Endodermal cell (in vitro differentiated cells): ENCODE results near the gene LCP2. TPM values are rescaled to one million over a fixed set of nuclear protein-coding genes. Genes with fewer than 3 reads are reported as not detected.

ENCODE experiments used
- DNase-seq: peaks from one replicate; pipeline ENCODE4 v3.0.0-alpha.2; 2017
- H3K27ac ChIP-seq: 2 replicates; pipeline ENCODE4 v1.5.1; 2013; ENCODE audit warnings: mild to moderate bottlenecking, low read depth, low read length, moderate library complexity
- H3K27me3 ChIP-seq: 2 replicates; pipeline ENCODE4 v1.6.1; 2013; ENCODE audit warnings: mild to moderate bottlenecking, low read length, moderate library complexity; ENCODE audit not compliant: insufficient read depth, control insufficient read depth, poor library complexity, severe bottlenecking
- H3K36me3 ChIP-seq: 2 replicates; pipeline ENCODE4 v1.7.0; 2013; ENCODE audit warnings: mild to moderate bottlenecking, low read length, moderate library complexity; ENCODE audit not compliant: control insufficient read depth, insufficient read depth
- H3K4me1 ChIP-seq: one replicate; pipeline ENCODE4 v1.7.0; 2013; ENCODE audit warnings: low read length; ENCODE audit not compliant: control insufficient read depth, insufficient read depth
- H3K4me3 ChIP-seq: 2 replicates; pipeline ENCODE4 v1.5.1; 2013; ENCODE audit warnings: mild to moderate bottlenecking, low read length, moderate library complexity
- H3K9ac ChIP-seq: 2 replicates; pipeline ENCODE4 v1.6.1; 2013; ENCODE audit warnings: mild to moderate bottlenecking, low read length, moderate library complexity; ENCODE audit not compliant: poor library complexity, severe bottlenecking; ENCODE audit errors: extremely low read depth
- H3K9me3 ChIP-seq: 2 replicates; pipeline ENCODE4 v1.6.1; 2013; ENCODE audit warnings: mild to moderate bottlenecking, low read length, moderate library complexity; ENCODE audit not compliant: control insufficient read depth
- H3K27ac Mint-ChIP-seq: 2 replicates; pipeline ENCODE4 v1.8.0; 2020; ENCODE audit warnings: mixed read lengths
- H3K27me3 Mint-ChIP-seq: 2 replicates; pipeline ENCODE4 v1.8.0; 2021; ENCODE audit warnings: mild to moderate bottlenecking, mixed read lengths; ENCODE audit not compliant: insufficient read depth
- H3K36me3 Mint-ChIP-seq: 2 replicates; pipeline ENCODE4 v1.8.0; 2020; ENCODE audit warnings: low read depth, mixed read lengths
- H3K4me1 Mint-ChIP-seq: 2 replicates; pipeline ENCODE4 v1.8.0; 2020; ENCODE audit warnings: mixed read lengths
- H3K4me3 Mint-ChIP-seq: 2 replicates; pipeline ENCODE4 v1.8.0; 2020; ENCODE audit warnings: mild to moderate bottlenecking, moderate library complexity, mixed read lengths
- H3K9me3 Mint-ChIP-seq: 2 replicates; pipeline ENCODE4 v1.8.0; 2020; ENCODE audit warnings: mild to moderate bottlenecking, mixed read lengths
- WGBS, 2 experiments: methylation state at CpG; one replicate each; pipeline versions ENCODE4 v1.1.5 to v1.1.7; 2013; ENCODE audit warnings: missing lambda C conversion rate in 2 of 2, mixed read lengths in 1 of 2; ENCODE audit not compliant: insufficient coverage in 1 of 2, insufficient read length in 1 of 2; 5-methylcytosine and 5-hydroxymethylcytosine counted together
- total RNA-seq, 2 donors: library from RNA; stranded (reverse); fragmentation: NEBNext Ultra II Directional in 1 of 2; extraction: Animal tissue kit (Norgen Biotek cat#: 25700) in 1 of 2; gene quantifications; 2 replicates in 1 of 2; 3 replicates in 1 of 2; pipeline ENCODE4 v1.2.1, GENCODE V29; 2021
- TF ChIP-seq, protein P1 (sequence below): fragments of 200-600 bp; sonication (generic); conservative IDR thresholded peaks from 2 replicates; pipeline ENCODE4 v1.5.0; 2021; ENCODE audit warnings: antibody characterized with exemption, mild to moderate bottlenecking

LCP2 gene
- total RNA-seq, 2 donors from 2014 or later, result 0.11 TPM; not detected in 1

DNA sequence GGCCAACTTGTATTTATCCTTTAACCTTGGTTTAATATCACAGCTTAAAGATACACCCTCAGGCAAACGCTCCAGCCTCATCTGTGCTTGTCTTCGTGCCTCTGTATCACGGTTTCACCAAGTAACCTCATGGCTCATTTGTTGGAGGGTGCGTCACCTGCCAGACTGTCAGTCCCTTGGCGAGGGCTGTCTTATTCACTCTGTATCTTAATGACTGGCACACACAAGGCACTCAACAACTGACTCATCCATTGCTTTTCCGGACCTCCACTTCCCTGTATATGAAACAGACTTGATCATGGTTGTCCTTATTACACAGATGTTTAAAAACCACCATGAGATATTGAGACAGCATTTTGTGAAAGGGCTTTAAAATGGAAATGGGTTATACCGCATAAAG is 28.0 kb downstream of the LCP2 start:
- no peak overlapping the region for H3K27ac Mint-ChIP-seq
- peaks cover 3% of the 10 kb centered on the region for H3K4me1 ChIP-seq

DNA sequence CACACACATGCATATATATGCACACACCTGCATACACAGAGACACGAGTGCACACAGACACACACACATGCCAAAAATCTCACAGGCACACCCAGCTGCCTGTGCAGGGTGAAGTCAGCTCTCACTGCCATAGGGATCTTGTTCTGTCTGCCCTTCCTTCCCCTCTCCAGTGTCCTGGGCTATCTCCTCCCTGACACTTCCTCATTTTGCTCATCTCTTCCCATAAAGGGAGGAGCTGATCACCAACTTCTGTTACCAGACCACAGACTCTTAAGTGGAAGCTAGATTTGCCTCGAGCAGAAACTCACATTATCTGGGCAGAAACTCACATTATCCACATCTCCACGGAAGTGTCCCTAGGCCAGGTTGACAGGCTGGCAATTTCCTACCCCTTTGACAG is 28.7 kb downstream of the LCP2 start:
- Histone ChIP-seq H3K4me3 (no peak overlapping the region), H3K27ac (no peak overlapping the region), H3K9ac (no peak overlapping the region), H3K9me3 (no peaks in the 10 kb centered on the region), H3K27me3 (peaks cover 10% of the 10 kb centered on the region), H3K36me3 (no peaks in the 10 kb centered on the region), H3K4me1 (no peaks in the 10 kb centered on the region)
- peaks cover 6% of the 10 kb centered on the region for H3K4me1 Mint-ChIP-seq
- TF ChIP-seq, protein P1, sequence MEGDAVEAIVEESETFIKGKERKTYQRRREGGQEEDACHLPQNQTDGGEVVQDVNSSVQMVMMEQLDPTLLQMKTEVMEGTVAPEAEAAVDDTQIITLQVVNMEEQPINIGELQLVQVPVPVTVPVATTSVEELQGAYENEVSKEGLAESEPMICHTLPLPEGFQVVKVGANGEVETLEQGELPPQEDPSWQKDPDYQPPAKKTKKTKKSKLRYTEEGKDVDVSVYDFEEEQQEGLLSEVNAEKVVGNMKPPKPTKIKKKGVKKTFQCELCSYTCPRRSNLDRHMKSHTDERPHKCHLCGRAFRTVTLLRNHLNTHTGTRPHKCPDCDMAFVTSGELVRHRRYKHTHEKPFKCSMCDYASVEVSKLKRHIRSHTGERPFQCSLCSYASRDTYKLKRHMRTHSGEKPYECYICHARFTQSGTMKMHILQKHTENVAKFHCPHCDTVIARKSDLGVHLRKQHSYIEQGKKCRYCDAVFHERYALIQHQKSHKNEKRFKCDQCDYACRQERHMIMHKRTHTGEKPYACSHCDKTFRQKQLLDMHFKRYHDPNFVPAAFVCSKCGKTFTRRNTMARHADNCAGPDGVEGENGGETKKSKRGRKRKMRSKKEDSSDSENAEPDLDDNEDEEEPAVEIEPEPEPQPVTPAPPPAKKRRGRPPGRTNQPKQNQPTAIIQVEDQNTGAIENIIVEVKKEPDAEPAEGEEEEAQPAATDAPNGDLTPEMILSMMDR, result no peak
- H3K27ac Mint-ChIP-seq, result no peak overlapping the region
- DNase-seq, result no peak
- H3K4me3 Mint-ChIP-seq, result no peak overlapping the region
- H3K36me3 Mint-ChIP-seq, result no peaks in the 10 kb centered on the region
- WGBS, 2 experiments, result 26 to 60% methylated on average over 1 to 3 of the region's 3 CpGs
- no peaks in the 10 kb centered on the region for H3K9me3 Mint-ChIP-seq
- H3K27me3 Mint-ChIP-seq, result peaks cover 9% of the 10 kb centered on the region

More for the DNA sequence above, 28.0 kb downstream of the LCP2 start:
- H3K36me3 ChIP-seq, result no peaks in the 10 kb centered on the region
- no peak overlapping the region for H3K4me3 ChIP-seq
- Mint-ChIP-seq H3K36me3 (no peaks in the 10 kb centered on the region), H3K9me3 (no peaks in the 10 kb centered on the region), H3K27me3 (peaks cover 9% of the 10 kb centered on the region), H3K4me3 (no peak overlapping the region), H3K4me1 (peaks cover 13% of the 10 kb centered on the region)
- 95 to 97% methylated on average over 3 to 7 of the region's 7 CpGs for WGBS, 2 experiments
- TF ChIP-seq, protein P1, result no peak
- no peaks in the 10 kb centered on the region for H3K9me3 ChIP-seq
- DNase-seq, result no peak
- H3K27ac ChIP-seq, result no peak overlapping the region
- H3K27me3 ChIP-seq, result peaks cover 10% of the 10 kb centered on the region
- H3K9ac ChIP-seq, result no peak overlapping the region

DNA sequence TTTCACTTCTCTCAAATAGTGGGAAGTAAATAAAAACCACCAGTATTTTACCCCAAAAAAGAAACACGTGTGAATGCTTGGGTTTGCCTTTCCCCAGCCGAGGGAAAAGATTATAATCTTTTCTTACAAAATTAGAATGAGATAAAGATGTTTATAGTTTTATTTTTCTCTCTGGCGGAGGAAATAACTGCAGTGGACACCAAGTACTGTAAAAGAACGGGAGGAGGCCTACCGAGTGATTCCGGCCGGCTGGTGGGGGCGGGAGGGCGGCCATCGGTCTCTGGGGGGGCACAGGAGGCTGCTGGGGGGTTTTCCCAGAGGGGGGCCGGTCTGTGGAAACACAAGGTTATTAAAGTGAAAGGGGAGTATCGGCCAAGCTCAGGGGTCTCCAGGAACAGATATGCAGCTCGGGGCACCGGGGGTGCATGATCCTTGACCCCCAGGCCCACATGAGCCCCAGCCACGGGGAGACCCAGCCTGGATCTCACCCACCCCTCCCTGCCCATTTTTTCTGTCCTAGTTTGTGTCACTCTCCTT is 29.4 kb downstream of the LCP2 start:
- TF ChIP-seq, protein P1, result no peak
- Mint-ChIP-seq H3K9me3 (no peaks in the 10 kb centered on the region), H3K36me3 (no peaks in the 10 kb centered on the region), H3K4me3 (no peak overlapping the region), H3K4me1 (peaks cover 5% of the 10 kb centered on the region), H3K27ac (no peak overlapping the region), H3K27me3 (peaks cover 9% of the 10 kb centered on the region)
- no peak for DNase-seq
- Histone ChIP-seq H3K9ac (no peak overlapping the region), H3K27me3 (peaks cover 10% of the 10 kb centered on the region), H3K4me3 (no peak overlapping the region), H3K9me3 (no peaks in the 10 kb centered on the region), H3K27ac (no peak overlapping the region), H3K4me1 (no peaks in the 10 kb centered on the region), H3K36me3 (no peaks in the 10 kb centered on the region)
- WGBS, 2 experiments, result 80 to 100% methylated on average over 1 to 13 of the region's 15 CpGs
